HG03139 (cell line): ENCODE measurements around the gene CUEDC1.
A peak's percentile ranks its signal among the peaks of the same experiment; 100 is the strongest.
"Not testable (repeated sequence)": the region's sequence is repeated elsewhere in the genome, so short reads cannot be mapped to it uniquely, and the experiment has no call there.

ENCODE experiments used
- ATAC-seq: cut with Tn5 transposase; IDR thresholded peaks from one replicate; pipeline ENCODE4 v1.9.1; 2021; ENCODE audit not compliant: unreplicated experiment

CUEDC1 gene

DNA sequence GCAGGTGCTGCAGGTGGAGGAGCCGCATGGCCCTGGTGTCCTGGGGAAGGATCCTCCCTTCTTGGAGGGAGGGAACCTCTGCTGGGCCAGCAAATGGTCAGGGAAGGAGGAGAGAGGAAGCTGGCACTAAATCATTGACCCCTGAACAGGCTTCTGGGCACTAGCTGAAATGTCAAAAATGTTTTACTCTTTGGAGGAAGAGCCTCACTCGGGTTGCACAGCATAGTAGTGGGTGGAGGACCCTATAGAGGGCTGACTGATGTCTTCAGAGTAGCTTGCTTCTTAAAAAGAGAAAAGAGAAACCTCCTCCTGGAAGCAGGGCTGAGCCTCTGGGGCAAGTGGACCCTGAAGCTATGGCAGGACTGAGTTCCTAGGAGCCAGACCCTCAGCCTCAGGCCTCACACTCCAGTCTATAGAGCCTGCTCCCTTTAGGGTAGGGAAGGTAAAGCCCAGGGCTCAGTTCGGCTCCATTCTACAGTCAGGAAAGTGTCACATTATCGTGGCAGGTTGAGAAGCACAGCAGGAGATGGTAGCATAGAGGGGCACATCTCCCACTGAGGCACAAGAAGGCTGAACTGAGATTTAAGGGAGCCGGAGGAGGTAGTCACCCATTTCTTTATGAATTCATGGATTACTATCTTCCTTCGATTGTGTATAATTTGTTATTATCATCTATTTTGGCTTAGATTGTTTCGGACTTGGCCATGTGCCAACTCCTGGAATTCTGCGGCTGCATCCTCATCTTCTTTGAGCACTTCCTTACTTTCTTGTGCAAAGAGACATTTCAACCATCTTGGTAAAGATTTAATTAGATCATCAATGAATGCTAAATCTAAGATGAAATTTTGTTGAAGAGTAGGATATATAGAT lies 7.3 kb upstream of the CUEDC1 start:
- ATAC-seq, result no peak

DNA sequence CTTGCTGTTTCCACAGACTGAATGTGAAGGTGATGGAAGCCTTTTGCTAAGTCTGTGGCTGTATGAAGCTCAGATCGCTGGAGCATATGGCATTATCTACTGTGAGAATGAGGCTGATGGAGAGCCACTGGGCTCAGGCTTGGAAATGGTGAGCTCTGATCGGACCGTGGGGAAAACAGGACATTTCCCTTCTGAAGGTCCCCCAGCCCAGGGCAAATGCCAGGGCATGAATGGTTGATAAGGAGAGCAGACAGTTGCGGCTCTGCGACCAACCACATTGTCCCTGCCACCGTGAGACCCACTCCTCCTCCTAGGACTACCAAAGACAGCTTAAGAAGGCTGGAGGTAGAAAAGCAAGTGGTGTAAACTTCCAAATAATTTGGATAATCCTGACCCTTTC lies 4.7 kb upstream of the CUEDC1 start:
- ATAC-seq, result no peak

DNA sequence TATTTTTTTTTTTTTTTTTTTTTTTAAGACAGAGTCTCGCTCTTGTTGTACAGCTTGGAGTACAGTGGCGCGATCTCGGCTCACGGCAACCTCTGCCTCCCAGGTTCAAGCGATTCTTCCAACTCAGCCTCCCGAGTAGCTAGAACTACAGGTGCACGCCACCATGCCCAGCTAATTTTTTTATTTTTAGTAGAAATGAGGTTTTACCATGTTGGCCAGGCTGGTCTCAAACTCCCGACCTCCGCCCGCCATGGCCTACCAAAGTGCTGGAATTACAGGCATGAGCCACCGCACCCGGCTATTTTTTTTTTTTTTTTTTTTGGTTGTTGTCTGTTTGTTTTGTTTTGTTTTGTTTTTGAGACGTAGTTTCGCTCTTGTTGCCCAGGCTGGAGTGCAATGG lies 3.2 kb upstream of the CUEDC1 start:
- ATAC-seq, result not testable (repeated sequence)

DNA sequence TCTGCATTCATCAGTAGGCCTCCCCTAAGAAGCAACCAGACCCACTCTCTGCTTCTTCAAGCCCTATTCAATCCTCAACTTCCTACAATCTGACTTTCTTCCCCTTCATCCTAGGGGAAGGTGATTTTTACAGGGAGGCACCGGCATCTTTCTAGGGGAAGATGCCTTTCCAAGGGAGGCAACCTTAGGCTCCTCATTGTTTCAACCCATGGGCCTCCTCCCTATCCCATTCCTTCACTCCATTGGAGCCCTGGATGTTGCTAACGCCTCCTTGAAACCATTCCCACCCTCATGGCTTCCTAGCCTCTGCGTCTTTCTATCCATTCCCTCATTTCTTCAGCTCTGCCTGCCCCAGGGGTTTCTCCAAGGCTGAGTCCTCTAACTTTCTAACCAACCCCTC lies 2.7 kb upstream of the CUEDC1 start:
- no peak for ATAC-seq

DNA sequence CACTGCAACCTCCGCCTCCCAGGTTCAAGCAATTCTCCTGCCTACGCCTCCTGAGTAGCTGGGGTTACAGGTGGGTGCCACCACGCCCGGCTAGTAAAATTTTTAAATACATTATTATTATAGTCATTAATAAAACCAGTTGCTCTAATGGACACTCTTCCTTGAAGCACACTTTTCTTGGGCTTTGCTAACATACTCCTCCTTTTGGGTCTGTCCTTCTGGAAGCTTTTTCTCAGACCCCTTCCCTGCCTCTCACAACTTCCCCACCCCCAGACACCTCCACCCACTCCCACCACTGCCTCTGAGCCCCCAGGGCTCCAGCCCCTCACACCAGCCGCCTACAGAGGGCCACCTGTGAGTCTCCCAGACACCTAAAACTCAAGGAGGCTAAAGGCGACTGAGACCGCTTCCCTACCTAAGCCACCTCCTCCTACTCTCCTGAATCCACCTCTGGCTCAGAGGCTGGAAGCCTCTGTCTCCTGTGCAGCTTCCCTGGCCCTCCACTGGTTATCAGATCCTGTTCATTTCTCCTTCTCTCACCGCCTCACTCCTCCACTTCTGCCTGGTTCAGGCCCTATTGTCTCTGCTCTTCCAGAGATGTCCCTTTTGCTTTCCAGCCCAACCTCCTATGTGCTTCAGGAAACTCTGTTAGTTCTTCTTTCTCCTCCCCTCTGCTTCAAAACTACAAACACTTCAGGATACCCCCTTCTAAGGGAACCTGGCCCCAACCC lies 2.1 kb upstream of the CUEDC1 start:
- no peak for ATAC-seq

DNA sequence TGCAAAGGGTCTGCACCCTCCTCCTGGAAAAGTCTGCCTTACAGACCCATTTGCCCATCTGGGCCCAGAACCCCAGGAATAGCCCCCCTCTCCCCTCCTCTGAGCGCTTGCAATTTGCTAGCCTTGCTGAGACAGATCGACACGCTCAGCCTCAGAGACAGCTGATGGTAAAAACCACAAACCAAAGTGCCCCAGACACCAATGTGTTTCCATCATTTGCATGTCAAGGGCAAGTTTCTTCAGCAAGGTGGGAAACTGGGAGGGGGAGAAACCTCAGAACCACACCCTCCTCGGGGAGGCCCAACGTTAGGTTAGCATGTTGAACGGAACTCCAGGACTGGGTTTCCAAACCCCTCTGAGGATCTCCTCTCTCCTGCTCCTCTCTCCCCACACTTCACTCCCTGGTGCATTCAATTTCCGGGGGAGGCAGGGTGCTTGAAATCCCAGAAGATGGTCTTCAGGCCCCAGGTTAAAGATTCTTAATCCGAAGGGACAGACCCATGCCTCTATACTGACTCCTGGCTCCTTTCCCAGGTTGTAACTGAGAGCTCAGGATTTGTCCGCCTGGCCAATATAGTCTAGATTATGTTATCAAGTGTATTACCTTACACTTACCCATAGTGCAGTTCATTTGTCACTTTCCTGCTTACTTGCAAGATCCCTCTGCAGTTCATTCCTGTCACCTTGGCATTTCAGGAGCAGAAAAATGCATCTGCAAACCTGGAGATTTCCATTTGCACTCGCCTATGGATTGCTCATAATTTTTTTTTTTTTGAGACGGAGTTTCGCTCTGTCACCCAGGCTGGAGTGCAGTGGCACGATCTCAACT lies 1.3 kb upstream of the CUEDC1 start:
- no peak for ATAC-seq

DNA sequence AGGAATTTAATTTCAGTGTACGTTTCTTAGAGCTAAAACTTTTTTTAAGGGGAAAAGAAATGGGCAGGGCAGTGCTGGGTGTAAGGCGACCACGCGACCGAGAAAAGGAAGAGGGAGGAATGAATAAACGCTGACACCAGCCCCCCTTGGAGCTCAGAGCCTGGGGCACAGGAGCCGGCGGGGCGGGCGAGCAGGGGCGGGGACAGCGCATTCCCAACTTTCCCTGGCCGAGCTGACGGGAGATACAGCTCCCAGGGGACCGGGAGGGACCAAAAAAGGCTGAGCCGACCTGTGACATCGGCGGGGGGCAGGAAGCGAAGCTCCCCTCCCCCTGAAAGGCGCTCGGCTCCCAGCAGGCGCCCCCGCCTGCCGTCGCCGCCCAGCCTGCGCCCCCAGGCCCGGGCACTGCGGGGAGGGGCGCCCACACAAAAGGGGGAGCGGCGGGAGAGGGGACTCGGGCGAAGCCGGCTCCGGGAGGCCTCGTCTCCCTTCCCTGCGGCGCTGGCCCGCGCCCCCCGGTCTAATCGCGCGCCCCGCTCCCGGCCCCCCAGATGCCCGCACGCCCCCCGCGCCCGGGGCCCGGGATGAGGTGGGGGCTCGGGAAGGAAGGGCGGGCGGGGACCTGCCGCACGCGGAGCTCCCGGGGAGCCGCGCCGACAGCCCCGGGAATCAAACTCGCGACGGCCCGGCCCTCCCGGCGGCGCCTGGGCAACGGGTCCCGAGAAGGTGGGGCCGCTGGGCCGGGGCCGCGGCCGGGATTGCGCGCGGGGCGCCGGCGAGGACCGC lies 622 bp downstream of the CUEDC1 start:
- no peak for ATAC-seq

DNA sequence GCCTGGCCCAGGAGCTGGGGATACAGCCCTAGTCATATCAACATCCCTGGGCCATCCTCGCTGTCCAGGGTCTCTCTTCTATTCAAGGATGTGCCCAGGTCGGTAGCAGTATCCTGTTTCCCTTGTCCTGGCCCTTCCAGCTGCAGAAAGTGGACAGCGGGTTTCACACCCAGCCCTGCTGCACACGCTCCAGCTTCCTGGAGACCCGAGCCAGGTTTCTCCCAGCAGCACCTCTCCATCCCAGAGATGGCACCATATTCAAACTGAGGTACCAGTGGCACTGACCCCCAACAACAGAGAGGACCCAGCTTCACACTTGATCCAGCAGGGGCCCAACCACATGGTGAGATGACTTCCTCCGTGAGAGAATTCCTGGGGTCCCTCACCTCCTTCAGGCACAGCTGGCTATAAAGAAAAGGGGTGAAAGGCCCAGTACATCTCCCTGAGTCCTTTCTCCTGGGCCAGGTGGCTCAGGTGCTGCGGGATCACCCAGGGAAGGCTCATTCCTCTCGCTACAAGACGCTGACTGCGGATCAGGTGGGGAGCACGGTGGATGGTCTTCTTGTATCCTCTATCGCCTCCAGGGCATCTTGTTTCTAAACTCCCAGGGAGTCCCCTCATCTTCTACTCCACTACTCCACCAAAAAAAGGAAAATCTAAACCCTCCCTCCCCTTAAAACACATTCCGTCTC lies 1.4 kb downstream of the CUEDC1 start:
- no peak for ATAC-seq

DNA sequence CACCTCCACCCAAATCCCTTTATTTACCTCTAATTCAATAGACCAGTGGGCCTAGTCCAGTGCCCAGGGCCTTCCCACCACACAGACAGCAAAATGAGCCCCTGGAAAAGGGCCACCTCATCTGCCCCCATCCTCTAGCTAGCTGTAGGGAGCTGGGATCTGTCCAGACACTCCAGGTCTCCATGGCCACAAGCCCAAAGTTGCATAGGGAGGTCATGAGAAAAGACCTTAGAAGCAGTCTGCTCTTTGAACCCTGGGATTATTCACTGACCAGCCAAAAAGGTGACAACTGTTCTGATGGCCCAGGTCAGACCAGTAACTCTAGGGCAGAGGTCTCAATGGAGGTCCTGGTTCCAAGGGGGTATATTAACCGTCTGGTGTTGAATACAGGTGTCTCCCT lies 2.0 kb downstream of the CUEDC1 start:
- ATAC-seq, result no peak

DNA sequence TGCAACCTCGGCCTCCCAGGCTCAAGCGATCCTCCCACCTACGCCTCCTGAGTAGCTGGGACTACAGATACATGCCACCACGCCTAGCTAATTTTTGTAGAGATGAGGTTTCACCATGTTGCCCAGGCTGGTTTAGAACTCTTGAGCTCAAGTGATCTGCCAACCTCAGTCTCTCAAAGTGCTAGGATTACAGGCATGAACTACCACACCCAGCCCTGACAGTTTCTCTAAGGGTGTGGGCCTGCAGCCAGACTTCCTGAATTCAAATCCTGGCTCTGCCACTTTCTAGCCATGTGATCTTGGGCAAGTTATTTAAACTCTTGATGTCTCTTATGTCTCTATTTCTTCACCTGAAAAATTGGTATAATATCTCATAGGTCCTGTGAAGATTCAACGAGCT lies 5.6 kb downstream of the CUEDC1 start:
- no peak for ATAC-seq

DNA sequence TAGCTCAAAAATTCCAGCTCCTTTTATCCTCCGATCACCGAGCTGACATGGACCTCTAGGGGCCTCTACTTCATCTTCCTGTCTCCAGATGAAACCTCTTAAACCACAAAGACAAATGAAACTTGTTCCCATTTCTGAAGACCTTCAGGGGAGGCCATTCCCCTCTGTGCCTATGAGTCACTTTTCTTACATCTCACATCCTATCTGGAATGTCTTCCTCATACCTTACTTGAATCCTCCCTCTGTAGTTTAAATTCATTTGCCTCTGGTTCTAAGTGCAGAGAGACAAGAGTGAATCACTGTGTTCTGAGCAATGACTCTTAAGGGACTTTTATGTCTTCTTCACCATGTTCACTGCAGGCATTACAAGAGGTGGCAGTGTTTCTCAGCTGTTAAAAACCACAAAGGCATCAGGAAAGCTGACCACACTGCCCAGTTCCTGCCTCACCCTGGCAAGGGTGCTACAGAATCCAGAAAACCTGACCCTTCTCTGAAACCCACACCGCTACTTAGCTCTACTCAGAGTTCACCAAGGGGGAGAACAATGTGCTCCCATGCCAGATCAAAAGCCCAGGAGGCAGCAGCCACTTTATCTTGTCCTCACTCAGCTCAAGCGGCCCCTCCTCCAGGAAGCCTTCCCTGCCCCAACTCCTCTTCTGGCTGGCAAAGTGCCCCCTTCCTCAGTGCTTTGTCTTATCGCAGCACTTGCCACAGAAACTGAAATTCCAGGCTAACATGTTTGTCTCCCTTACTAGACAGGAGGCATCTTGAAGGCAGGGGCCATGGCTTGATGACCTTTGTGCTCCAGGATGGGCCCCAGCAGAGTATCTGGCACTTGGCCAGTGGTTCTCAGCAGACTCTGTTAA lies 6.4 kb downstream of the CUEDC1 start:
- no peak for ATAC-seq

DNA sequence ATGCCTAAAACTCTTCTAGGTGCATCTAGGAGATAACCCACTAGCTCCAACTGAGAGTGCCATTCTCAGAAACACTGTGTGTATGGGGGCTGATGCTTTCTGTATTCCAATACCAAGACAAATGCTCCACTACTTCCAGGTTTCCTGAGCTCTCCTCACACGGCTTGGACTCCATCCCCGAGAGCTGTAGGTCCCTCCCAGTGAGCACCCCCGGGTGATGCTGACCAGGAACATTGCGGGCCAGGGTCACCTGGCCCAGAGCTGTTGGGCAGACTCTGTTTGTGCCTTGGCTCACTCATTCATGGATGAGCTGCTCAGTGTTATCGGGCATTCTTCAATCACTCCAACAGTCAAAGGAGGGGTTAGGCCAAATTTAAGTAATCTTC lies 7.0 kb downstream of the CUEDC1 start:
- ATAC-seq, result no peak

DNA sequence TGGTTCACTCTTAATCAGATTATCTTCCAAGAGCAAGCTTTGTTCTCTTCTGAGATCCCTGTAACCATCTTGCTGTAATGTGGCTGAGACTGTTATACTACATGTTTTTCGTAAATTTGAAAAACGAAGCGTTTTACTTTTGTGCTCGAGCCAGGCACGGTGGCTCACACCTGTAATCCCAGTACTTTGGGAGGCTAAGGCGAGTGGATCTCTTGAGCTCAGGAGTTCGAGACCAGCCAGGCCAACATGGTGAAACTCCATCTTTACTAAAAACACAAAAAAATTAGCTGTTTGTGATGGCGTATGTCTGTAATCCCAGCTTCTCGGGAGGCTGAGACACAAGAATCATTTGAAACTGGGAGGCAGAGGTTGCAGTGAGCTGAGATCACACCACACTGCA lies 7.8 kb downstream of the CUEDC1 start:
- no peak for ATAC-seq

DNA sequence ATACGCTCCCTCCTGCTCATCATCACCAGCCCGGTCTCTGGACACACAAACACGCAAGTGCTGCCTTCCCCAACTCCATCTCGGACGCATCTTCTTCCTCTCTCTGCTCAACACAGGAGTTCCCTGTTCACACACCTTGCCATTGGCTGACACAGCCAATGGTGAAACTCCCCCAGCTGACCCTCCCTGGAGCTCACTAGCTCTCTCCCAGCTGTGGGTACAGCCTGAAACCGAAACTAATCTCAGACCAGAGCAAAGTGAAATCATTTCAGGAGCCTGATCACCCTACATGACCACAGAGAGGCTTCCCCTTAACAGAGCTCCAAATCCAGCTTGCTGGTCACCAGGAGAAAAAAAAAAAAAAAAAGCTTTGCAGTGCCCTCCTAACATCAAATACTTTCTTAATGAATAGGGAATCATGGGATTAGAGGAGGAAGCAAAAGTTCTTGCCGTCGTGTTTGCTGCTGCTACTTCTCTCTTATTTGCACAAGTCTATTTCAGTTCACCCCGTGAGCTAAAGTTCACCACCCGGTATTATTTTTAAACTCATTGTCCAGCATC lies 8.3 kb downstream of the CUEDC1 start:
- ATAC-seq, result peak; percentile 84

DNA sequence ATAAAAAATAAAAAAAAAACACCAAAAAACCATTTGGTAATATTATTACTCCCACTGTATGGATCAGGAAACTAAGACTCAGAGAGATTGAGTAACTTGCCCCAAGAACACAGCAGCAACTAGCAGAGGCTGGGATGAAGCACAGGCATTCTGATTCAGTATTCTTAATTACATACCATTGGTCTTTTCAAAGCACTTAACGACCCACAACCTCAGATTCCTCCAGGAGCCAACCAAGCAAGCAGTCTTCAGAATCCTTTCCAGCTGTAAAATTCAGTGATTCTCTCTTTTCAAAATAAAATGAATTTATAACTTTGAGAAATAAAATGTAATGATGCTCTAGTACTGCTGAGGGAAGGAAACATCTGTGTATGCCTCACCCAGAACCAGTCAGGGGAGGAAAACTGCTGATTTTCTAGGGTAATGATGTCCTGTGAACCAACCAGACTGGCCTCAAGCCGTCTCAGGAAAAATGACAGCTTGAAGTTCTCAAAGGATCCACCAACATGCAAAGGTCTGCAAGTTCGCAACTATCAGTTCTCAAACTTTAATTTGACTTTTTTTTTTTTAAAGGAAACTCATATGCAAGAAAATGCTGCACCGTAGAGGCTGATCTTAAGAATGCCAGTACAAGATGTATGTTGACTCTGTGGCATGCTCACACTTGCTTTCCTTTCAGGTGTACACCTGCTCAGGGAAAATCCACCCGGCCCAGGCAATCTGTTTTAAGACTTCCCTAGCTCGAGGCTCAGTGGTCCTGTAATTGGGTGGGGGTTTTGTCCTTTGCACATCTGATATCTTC lies 9.0 kb downstream of the CUEDC1 start:
- ATAC-seq, result peak; percentile 13

DNA sequence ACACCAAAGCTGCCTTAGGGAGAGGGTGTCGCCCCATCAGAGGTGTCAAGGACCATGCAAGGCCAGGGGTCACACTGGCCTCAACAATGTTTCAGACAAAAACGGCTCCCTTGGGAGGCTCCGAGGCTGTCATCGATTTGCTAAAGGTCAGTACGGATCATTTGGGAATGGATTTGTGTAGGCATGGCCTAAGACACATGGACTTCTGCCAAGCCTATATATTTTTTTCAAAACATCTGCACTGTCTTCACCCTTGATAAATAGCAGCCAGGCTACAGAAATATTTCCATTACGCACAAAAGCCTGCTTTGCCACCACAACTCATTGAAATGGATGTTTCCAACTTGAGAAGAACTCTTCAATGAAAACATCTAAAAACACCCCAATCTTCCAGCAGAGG lies 10.3 kb downstream of the CUEDC1 start:
- no peak for ATAC-seq

DNA sequence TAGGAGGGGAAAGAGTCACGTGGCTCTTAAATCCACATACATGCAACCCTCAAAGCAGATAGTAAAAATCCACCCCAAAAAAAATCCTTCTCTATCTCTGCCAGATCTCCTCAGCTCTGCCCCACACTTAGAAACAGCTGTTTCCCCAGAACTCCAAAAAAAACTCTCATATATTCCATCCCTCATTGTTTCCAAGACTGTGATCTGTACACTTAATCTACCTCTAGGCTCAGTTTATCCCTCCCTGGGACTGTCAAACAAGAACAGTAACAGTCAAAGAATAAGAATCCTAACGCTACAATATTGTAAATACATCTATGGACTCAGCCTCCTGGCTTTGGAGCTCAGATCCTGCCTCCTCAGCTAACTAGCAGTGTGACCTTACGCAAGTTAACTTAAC lies 11.6 kb downstream of the CUEDC1 start:
- ATAC-seq, result no peak

DNA sequence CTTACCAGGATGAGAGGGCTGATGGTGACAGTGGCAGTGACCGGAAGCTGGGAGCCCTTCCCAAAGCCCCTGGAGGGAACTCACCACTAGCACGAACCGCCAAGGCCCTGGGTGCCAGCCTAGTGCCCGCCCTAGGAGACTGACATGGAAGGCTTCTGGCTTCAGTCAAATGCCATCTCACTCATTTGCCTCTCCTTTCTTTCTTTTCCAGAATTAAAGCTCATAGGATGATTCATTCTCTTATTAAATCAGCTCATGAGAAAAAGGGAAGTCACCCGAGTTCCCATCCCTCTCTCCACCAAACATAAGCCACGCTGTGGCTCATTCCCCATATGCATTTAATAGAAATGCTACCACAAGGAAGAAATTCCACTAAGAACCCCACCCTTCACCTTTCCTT lies 12.1 kb downstream of the CUEDC1 start:
- no peak for ATAC-seq
